ENCODE data around the gene RPN2.

DNA sequence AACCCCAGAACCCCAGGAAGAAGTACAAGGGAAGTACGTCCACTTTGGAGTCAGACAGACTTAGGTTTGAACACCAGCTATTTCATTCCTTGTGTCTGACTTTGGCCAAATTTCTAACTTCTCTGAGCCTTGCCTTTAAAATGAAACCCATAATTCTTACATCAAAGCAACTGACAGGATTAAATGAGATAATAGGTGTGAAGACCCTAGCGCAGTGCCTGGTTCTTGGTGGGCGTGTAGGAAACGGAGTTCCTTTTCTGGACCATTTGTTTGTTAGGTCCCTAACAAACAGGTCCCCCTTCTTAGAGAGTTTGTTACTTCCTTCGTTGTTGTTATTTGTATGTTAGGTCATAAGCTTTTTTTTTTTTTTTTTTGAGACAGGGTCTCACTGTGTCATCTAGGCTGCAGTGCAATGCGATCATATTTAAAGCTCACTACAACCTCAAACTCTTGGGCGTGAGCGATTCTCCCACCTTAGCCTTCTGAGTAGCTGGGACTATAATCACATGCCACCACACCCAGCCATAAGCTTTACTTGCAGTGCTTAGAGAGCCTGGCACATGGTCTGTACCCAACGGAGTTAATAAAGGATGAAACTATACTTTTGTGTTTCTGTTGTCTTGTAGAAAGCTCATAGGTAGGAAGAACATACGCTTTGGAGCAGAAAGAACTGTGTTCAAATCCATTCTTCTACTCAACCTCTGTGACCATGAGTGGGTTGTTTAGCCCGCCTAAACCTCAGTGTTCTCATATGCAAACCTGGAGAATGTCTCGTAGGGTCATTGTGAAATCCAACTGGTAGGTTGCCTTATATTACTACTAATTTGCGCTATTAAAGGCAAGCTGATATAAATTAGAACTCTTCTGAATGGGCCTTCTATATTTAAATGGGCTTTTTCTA lies 22.0 kb downstream of the RPN2 start:
- TF ChIP-seq EZH2 (IDR thresholded peaks at IDR 0.05; ENCODE audit: borderline replicate concordance, low read length), result no peak
- TF ChIP-seq, protein P1, sequence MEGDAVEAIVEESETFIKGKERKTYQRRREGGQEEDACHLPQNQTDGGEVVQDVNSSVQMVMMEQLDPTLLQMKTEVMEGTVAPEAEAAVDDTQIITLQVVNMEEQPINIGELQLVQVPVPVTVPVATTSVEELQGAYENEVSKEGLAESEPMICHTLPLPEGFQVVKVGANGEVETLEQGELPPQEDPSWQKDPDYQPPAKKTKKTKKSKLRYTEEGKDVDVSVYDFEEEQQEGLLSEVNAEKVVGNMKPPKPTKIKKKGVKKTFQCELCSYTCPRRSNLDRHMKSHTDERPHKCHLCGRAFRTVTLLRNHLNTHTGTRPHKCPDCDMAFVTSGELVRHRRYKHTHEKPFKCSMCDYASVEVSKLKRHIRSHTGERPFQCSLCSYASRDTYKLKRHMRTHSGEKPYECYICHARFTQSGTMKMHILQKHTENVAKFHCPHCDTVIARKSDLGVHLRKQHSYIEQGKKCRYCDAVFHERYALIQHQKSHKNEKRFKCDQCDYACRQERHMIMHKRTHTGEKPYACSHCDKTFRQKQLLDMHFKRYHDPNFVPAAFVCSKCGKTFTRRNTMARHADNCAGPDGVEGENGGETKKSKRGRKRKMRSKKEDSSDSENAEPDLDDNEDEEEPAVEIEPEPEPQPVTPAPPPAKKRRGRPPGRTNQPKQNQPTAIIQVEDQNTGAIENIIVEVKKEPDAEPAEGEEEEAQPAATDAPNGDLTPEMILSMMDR (conservative IDR thresholded peaks at IDR 0.05 in 1 of 2, IDR thresholded peaks at IDR 0.05 in 1 of 2; ENCODE audit: extremely low read depth in 1 of 2, insufficient read depth in 1 of 2, low read depth in 1 of 2, low read length in 2 of 2), result no peak
